GM23248 (cell line): ENCODE measurements around the gene AP2B1.

Source experiments
- EZH2 ChIP-seq: fragments of 200-600 bp; sonication (generic); IDR thresholded peaks from 2 replicates; pipeline ENCODE4 v1.6.1; 2018; ENCODE audit warnings: antibody characterized with exemption, mild to moderate bottlenecking; ENCODE audit not compliant: insufficient read depth, poor library complexity, severe bottlenecking
- EZH2phosphoT487 ChIP-seq: fragments of 200-600 bp; sonication (generic); IDR thresholded peaks from 2 replicates; pipeline ENCODE4 v1.6.1; 2018; ENCODE audit warnings: antibody characterized with exemption, moderate library complexity, mild to moderate bottlenecking, low read depth; ENCODE audit not compliant: insufficient read depth

DNA sequence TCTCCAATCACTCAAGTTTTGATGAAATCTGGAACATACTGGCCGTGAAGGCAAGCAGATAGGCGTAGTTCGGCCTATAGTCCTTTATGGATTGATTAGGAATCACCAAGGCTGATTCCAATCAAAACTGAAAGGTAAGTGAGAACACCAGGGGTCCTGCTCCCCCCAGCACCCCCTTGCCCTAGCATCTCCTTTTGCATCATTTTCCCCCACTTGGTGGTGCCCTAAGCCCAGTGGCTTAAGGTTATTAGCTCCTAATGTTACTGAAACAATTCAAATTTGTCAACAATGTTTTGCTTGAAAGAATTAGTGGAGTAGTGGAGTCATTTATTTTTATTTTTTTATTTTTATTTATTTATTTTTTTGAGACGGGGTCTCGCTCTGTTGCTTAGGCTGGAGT lies 31.4 kb upstream of the AP2B1 start:
- no peak for TF ChIP-seq EZH2
- no peak for TF ChIP-seq EZH2phosphoT487
